Fibroblast of the aortic adventitia (primary cell): Measurements from ENCODE around the gene CLCN7. TPM values are rescaled to one million over a fixed set of nuclear protein-coding genes. Genes with fewer than 3 reads are reported as not detected.

Experiments used
- DNase-seq: peaks from one replicate; pipeline ENCODE4 v3.0.0-alpha.2; 2010; ENCODE audit warnings: low read depth
- H3K4me3 ChIP-seq: 2 replicates; pipeline ENCODE4 v1.5.1; 2011; ENCODE audit warnings: low read depth, mild to moderate bottlenecking, control low read depth, low read length, moderate library complexity
- CTCF ChIP-seq: IDR thresholded peaks from 2 replicates; pipeline ENCODE4 v1.5.1; 2011; ENCODE audit warnings: mild to moderate bottlenecking, low read length, control low read depth, inconsistent platforms; ENCODE audit not compliant: insufficient read depth
- total RNA-seq: library from RNA; depleted of rRNA; stranded (reverse); fragments of >200 nt; gene quantifications from 2 replicates; pipeline ENCODE4 v1.2.3, GENCODE V29; 2012; ENCODE audit warnings: low replicate concordance

The CLCN7 gene
- total RNA-seq, 1 donor, result 64.8 TPM

- DNase-seq, result no peak
- no peak for TF ChIP-seq CTCF
- no peak overlapping the region for H3K4me3 ChIP-seq
Observed at GRCh38 chr16:1455190-1456171, 19.3 kb downstream of the CLCN7 start.

- no peak for DNase-seq
- TF ChIP-seq CTCF, result no peak
- no peak overlapping the region for H3K4me3 ChIP-seq
Observed at GRCh38 chr16:1454561-1454960, 20.3 kb downstream of the CLCN7 start.

GRCh38 chr16:1453316-1453715 is 21.5 kb downstream of the CLCN7 start:
- DNase-seq, result no peak
- H3K4me3 ChIP-seq, result no peak overlapping the region

GRCh38 chr16:1452530-1452929 is 22.3 kb downstream of the CLCN7 start:
- no peak for DNase-seq
- H3K4me3 ChIP-seq, result no peak overlapping the region
- TF ChIP-seq CTCF, result no peak

More at GRCh38 chr16:1453316-1453715, 21.5 kb downstream of the CLCN7 start:
- no peak for TF ChIP-seq CTCF

- DNase-seq, result no peak
- no peak for TF ChIP-seq CTCF
- H3K4me3 ChIP-seq, result no peak overlapping the region
Observed at GRCh38 chr16:1451702-1452392, 23.0 kb downstream of the CLCN7 start.

- H3K4me3 ChIP-seq, result no peak overlapping the region
- DNase-seq, result no peak
- TF ChIP-seq CTCF, result no peak
Observed at GRCh38 chr16:1450841-1451240, 24.0 kb downstream of the CLCN7 start.
